CD4-positive, alpha-beta T cell treated with Interleukin-21 for 1 hour (primary cell): Measurements from ENCODE around the gene ABCG5.

Experiments
- DNase-seq: peaks from one replicate; pipeline ENCODE4 v3.0.0-alpha.2; 2020

ABCG5 gene

DNA sequence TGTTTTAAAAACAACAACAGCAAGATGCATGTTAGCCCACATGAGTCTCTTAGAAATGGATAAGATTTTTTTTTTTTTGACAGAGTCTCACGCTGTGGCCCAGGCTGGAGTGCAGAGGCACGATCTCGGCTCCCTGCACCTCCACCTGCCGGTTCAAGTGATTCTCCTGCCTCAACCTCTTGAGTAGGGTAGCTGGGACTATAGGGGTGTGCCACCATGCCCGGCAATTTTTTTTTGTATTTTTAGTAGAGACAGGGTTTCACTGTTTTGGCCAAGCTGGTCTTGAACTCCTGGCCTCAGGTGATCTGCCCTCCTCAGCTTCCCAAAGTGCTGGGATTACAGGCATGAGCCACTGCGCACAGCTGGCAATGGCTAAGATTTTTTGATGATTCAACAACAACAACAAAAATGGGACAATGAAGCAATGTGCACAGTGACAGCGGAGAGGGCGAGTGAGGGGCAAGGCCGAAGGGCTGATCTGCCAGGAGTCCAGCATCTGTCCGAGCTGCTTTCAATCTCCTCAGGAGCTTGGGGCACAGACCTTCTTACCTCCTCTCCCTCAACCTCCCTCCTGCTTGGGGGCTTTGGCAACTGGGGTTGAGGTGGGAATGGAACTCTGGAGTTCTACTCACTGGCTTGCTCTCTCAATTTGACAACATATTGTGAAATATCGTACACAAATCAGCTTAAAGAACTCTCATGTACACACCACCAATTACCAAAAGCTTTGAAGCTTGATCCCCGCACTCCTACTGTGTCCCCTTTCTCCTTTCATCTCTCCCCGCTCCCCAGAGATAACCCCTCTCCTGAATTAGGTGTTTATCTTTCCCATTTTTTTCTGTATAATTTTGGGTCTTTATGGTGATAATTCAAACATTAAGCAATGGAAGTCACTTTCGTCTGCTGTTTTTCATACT lies 3.6 kb upstream of the ABCG5 start:
- no peak for DNase-seq

DNA sequence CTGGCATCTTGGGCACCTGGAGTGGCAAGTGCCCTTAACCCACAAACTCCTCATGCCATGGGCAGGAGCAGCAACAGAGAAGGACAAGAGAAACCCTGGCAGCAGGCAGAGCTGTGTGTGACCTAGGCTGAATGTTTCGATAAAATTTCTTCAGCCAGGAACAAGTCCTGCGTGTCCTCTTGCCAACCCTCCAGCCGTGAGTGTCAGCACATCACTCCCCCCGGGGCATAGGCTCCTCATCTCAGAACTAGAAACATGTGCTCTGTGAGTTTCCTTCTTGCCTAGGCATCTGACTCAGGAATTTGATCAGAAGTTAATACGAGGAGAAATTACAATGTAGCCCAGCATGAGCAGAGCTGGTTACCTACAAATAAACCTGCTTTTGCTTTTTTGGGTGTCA lies 2.3 kb upstream of the ABCG5 start:
- no peak for DNase-seq

DNA sequence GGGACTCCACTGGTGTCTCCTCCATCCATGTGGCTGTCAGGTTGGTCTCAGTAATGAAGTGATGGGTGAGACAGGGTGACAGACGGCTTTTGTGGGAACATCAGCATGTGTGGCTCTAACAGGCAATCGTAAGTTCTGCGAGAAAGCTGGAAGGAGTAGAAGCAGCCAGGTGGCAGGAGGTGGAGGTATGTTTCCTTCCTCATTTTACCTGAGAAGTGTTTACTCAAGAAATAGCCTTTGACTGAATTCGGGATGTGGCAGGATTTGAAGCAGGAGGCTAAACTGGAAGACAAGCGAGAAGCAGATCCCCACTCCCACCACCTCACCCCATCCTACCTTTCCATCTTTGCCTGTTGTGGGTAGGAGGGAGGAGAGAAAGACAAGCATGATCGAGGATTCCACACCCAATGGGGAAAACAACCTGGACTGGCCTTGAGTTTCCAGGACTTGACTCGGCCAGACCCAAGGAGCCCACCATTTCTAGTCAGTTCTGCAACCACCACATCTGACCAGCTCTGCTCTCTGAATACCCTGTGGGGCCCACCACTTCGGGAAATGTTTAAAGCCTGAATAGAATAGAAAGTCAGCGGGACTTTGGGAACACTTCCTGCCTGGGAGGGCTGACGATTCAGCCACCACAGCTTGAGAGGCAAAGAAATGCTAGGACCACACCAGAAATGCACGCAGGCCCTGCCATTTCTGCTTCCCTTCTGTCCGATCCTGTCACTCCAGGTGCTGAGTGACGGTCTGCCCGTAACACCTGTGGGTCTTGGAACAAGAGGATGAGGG lies 1.3 kb upstream of the ABCG5 start:
- DNase-seq: no peak

DNA sequence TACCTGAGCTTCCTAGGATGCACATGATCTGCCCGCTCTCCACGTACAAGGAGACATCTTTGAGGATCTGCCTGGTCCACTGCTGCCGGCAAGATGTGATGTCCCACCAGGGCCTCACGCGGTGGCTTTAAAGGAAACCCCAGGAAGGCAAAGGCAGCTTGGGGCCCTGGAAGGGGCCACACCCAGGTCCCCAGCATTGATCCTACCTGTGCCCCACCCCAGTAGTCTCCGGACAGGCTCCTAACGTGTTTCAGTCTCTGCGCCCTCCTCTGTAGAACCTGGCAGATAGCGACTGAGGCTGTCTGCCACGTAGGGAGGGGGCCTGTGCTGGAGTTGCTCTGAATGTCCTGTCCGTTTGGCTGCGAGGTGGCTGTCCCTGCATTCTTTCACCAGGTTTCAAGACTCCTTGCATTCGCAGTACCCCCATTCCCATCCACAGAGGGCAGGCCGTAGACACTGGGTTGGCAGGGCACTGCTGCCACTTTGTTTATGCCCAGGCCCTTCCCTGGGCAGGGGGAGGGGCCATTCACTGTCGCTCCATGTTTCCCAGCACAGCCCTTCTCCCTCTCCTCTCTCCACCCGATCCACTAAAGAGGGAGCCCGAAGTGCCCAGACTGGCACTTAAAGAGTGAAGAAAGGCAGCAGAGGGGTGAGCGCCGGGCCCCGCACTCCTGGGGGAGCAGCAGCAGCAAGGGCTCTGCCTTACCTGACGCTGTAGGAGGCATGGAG lies 644 bp downstream of the ABCG5 start:
- DNase-seq: no peak

DNA sequence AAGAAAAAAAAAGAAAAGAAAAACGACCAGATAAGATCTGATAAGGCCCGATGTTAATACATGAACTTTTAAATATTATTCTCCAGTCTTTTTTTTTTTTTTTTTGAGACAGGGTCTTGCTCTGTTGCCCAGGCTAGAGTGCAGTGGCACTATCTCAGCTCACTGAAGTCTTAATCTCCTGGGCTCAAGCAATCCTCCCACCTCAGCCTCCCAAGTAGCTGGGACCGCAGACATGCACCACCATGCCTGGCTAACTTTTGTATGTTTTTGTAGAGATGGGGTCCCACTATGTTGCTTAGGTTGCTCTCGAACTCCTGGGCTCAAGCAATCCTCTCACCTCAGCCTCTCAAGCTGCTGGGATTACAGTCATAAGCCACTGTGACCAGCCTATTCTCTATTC lies 1.6 kb downstream of the ABCG5 start:
- DNase-seq: no peak

DNA sequence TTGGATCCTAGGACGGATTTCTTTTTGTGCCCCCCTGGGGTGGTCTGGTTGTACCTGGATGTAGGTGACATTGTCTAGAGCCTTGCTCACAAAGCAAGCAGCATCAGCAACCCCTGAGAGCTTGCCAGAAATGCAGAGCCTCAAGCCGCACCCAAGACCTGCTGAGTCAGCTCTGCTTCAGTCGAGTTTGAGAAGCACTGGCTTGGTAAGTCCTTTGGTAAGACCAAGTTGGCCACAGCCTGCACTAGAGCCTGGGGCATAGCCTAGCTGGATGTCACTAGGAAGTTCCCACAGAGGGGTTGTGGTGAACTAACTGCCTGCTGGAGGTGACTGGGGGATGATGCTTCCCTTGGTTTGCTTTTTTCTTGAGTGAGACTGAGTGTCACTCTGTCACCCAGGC lies 6.2 kb downstream of the ABCG5 start:
- no peak for DNase-seq

DNA sequence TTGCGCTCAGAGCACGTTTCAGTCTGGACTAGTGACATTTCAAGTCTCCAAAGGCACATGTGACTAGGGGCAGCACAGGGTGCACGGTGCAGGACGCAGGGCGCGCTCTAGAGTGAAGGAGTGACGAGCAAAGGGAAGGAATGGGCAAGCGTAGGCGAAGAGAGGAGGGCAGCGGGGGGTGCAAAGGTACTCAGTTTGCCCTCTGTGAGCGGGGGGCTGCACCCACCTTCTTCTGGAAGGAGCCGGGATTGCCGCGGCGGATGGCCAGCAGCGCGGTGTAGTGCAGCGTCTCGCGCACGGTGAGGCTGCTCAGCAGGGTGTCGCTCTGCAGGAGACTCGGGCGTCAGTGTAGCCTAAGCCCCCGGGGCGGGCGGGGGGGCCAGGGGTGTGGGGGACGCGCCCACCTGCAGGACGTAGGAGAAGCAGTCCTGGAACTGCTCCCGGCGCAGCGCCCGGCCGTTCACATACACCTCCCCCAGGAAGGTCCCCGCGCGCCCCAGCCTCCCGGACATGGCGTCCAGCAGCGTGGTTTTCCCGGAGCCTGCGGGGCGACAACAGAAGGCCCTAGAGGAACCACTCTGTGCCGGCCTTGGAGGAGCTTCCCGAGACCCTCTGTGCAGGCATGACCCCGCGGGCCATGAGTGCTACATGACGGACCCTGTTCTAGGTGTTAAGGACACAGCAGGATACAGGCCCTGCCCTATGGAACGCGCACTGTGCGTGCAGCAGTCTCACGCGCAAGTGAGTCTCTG lies 6.9 kb downstream of the ABCG5 start:
- no peak for DNase-seq

DNA sequence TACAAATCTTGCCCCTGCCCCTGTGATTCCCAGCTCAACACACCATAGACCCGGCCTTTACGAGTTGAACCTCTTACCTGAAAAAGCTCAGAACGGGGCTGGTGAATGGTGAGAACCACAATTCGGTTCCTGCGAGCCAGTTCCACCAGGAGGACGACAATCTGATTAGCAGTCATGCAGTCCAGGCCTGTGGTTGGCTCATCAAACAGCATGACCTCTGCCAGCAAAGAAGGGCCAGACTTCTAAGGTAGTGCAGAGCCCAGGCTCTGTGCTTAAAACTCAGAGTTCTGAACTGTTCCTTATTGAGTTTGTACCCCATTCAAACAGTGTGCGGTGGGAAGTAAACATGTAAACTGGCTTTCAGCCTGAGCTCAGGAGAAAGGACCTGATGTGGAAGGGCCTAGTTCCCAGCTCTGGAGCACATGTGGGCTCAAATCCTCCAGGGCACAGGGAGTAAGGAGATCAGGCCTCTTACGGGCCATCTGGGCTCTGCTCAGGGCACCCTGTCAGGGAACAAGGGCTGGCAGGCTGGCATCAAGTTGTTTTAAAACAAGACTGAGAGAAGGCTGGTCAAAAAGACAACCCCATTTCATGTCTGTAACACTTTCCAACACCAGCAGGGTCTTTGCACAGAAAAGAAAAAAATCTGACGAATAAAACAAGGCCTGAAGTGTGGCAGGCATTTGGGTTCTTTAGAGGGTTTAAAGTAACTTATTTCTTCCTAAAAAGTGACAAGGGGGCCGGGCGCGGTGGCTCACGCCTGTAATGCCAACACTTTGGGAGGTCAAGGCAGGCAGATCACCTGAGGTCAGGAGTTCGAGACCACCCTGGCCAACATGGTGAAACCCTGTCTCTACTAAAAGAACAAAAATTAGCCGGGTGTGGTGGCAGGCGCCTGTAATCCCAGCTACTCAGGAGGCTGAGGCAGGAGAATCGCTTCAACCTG lies 12.1 kb downstream of the ABCG5 start:
- no peak for DNase-seq

DNA sequence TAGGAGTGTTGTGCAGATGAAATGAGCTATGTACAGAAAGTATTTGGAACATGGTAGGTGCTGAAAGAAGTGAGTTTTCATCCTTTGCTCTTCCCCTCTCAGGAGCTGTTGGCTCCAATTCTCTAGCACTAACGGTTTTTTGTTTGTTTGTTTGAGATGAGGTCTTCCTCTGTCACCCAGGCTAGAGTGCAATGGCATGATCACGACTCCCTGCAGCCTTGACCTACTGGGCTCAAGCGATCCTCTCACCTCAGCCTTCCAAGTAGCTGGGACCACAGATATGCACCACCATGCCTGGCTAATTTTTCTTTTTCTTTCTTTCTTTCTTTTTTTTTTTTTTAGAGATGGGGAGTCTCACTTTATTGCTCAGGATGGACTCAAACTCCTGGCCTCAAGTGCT lies 12.8 kb downstream of the ABCG5 start:
- DNase-seq: no peak

DNA sequence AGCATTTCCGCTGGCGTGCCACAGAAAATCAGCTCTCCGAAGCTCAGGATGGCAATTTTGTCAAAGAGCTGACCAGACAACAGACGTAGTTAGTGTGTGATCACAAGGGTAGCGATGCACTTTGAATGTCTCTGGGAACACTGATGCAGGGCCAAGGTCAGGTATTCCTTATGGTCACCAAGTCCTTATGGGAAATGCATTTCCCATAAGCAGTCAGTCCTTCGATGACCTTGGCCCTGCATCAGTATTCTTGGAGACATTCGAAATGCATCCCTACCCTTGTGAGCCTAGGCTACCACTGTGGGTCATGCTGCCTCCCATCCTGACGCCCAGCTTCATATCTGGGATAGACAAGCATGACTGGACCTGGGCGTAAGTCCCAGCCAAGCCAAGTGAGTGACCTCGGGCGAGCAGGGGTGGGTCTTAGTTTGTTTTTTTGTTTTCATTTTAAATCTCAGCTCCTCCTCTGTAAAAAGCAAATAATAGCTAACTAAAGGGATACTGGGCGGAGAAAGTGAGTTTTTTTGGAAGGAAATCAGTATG lies 13.6 kb downstream of the ABCG5 start:
- no peak for DNase-seq

DNA sequence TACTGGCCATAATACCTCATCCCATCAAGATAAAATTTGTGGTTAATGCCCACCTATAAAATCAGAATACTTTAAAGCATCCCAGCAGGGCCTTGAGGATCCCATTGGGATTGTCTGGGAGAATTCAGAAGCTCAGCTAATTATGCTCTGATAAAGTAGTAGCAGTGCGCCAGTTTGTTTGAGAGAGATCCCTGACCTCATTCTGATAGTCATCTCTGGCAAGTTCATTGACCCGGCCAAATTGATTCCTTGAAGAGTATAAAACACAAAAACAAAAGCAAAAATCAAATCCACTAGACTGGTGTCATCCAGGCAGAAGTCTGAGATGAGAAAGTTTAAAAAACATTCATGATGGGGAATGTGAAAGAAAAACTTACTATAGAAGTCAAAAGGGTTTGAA lies 14.1 kb downstream of the ABCG5 start:
- no peak for DNase-seq

DNA sequence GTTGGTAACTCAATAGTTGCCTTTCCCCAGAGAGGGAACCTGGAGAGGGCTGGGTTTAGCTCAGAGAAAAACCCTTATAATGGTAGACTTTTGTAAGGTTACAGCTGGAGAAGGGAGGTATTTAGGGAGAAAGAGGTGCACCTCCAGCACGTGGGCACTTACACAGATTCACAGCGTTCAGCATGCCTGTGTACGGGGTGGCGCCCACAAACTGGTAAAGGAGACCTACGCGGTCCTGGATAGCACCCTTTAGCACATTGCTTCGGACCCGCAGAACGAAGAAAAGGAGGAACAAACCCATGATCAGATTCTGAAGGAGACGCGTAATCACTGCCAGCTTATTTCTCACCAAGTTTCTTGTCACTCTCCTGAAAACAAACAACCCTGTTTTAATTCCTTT lies 14.9 kb downstream of the ABCG5 start:
- no peak for DNase-seq

DNA sequence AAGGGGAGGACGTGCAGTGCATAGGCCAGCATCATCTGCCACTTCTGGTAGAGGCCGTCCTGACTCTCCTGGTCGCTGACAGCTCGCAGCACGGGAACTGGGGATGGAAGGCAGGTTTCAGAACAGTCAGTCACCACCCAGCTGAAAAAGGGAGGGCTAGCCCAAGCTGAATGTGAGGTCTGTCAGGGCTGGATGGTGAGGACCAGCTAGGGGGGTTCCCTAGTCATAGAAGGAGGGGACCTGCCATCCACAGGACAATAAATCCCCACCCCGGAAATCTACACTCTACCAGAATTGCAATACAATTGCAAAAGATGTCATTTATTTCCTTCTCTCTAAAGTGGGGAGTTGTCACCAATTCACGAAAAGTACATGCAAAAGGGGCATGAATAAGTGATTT lies 15.8 kb downstream of the ABCG5 start:
- no peak for DNase-seq

DNA sequence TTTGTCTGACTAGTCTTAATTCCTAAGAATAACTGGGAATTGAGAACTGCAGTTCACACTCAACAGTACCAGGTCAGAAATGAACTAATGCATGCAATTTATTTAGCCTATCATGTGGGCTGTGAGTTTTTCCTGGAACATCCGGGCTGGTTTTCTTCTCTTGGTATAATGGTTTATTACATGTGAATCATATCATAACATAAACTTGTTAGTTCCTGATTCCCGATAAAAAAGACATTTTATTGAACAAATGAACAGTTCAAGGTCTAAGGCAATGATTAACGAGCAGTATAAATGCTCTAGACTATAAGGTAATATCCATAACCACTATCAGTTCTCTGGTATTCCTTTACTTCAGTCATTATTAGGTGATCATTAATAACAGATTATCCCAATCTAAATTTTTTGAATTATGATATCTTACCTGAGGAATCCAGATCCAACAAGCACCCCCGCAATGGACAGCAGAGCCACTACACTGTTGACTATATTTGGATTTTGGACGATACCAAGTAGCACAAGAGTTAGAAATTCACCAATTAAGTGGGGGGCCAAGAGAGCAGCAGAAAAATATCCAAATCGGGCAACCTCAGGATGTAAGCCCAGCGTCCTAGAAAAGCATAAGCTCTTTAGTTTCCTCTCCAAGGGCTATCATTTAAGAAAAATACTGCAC lies 19.0 kb downstream of the ABCG5 start:
- DNase-seq: no peak

DNA sequence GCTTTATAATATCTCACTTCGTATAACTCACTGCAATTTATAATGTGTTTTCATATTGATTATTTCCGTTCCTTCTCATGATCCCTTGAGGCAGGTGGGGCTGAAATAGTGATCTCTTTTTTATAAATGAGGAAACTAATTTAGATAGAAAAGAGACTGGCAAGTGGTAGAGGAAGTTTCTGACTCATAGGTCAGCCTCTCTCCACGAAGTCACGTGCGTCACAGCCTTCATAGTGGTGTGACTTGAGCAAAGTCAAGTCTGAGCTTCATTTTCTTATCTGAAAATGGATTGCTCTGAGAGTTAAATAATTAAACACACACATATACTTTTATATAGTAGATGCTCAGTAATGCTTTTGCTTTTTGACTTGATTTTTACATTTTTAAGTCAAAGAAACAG lies 19.9 kb downstream of the ABCG5 start:
- no peak for DNase-seq

DNA sequence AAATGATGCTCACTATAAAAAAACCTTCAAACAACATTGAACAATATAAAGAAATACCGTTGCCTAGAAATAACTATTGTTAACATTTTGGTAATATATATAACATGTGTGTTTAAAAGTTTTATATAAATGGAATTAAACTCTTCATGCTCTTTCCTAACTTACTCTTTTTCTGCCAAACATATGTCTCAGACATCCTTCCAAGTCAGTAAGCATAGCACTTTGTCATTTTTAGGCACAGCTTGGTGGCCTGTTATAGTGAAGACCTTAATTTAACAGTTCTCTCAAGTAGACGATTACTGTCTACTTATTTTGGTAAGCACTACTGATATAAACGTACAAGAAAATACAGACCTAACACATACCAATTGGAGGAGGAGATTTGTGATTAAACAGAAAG lies 23.9 kb downstream of the ABCG5 start:
- DNase-seq: no peak

DNA sequence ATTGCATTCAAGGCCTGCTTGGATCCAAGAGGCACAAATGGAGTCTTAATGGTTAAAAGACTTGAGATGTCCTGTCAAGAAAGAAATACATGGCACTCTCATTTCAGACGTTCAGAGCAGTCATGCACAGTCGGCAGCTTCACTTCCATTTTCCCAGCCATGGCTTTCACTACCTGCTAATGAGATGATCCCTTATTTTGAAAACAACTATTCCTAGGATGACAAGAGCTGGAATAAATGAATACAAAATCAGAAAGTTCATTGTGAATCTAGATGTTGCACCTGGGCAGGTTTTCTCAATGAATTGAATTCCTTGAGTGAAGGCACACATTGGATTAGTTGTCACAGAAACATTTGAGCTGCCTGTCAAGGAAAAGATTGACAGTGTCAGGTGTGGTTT lies 25.7 kb downstream of the ABCG5 start:
- DNase-seq: no peak

DNA sequence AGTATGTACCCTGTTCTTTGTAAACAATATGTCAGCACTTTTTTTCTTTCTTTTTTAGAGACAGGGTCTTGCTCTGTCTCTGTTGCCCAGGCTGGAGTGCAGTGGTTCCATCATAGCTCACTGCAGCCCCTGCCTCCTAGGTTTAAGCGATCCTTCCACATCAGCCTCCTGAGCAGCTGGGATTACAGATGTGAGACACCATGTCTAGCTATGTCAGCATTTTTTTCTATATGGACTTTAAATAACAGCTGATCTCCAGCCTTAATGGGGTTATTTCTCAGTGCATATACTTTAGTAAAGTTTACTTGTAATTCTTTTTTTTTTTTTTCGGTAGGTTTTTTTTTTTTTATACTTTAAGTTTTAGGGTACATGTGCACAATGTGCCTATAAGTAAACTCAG lies 26.6 kb downstream of the ABCG5 start:
- no peak for DNase-seq

DNA sequence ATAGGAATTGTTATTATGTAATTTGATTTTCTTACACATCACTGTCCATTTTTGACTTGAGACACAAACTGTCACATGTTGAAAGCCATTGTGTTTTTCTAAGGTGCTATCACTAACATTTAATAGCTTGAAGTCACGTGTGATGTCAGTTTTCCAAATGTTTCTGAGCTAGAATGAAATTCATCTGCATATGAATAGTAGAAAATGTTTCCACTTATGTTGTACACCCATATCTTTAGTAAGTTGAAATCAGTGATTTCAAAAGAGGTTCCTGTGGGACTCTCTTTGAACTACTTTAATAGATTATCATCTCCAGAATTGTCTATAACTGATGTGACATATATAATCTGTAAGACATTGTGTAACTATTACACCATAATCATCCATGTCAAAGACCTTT lies 27.8 kb downstream of the ABCG5 start:
- no peak for DNase-seq

DNA sequence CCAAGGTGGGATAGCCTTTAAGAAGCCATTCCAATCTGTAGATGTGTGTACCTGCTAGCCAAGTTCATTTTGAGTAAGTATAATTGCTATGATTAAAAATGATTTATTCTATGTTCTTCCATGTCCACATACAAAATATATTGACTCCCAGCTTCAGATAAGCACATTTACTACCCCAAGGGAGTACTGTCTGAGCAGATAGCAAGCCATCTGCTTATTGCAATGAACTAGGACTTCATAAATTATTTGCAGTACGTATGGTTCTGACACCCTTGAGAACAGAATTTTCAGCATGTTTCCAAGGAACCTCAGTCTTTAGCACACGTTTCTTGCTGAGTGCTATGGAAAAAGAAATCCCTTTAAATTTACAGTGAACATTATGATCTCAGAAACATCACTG lies 28.2 kb downstream of the ABCG5 start:
- DNase-seq: no peak

DNA sequence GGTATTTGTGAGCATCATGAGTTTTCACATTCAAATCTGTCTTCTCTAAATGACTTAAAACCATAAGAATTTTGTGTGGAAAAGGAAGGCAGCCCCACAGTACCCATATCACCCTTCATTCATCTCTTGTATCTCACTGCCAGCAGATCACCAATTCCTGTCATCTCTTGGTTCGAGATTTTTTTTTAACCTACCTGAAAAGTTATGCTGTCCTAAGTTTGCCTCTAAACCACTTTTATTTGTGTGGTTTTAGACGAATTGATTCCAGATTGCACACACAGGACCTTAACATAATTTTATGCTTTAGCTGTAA lies 32.0 kb downstream of the ABCG5 start:
- DNase-seq: no peak
